Bronchial epithelial cell (primary cell): ENCODE results near the gene TMEM40. TPM values are rescaled to one million over a fixed set of nuclear protein-coding genes. Genes with fewer than 3 reads are reported as not detected.

Experiments
- DNase-seq: peaks from one replicate; pipeline ENCODE4 v3.0.0-alpha.2; 2010; ENCODE audit warnings: low read depth
- FAIRE-seq: peaks from 2 replicates; lab custom pipeline; 2011; peaks lifted over from hg19 to GRCh38; lab: Jason Lieb, UNC
- H3K27me3 ChIP-seq: 2 replicates; pipeline ENCODE4 v1.5.1; 2011; ENCODE audit warnings: low read length; ENCODE audit not compliant: control insufficient read depth, insufficient read depth
- H3K36me3 ChIP-seq: 2 replicates; pipeline ENCODE4 v1.5.1; 2011; ENCODE audit warnings: low read length; ENCODE audit not compliant: control insufficient read depth, insufficient read depth
- H3K4me3 ChIP-seq: 2 replicates; pipeline ENCODE4 v1.5.1; 2011; ENCODE audit warnings: mild to moderate bottlenecking, low read depth, low read length, control low read depth
- CTCF ChIP-seq: IDR thresholded peaks from 2 replicates; pipeline ENCODE4 v1.5.1; 2011; ENCODE audit warnings: mild to moderate bottlenecking, moderate library complexity, low read length, control low read depth, inconsistent platforms; ENCODE audit not compliant: insufficient read depth, severe bottlenecking
- total RNA-seq: library from RNA; depleted of rRNA; stranded (reverse); fragments of >200 nt; gene quantifications from 2 replicates; pipeline ENCODE4 v1.2.1, GENCODE V29; 2014

Gene TMEM40
- total RNA-seq, 1 donor from 2014 or later: 19.0 TPM

- FAIRE-seq: peak; percentile 13
- no peaks in the 10 kb centered on the region for H3K36me3 ChIP-seq
- peaks cover 2% of the 10 kb centered on the region for H3K27me3 ChIP-seq
- DNase-seq: no peak
- TF ChIP-seq CTCF: no peak
- H3K4me3 ChIP-seq: no peak overlapping the region
These were observed 40.7 kb upstream of the TMEM40 start for GRCh38 chr3:12799525-12800440.

- DNase-seq (no peak), FAIRE-seq (no peak)
- no peak for TF ChIP-seq CTCF
- Histone ChIP-seq H3K27me3 (peaks cover 2% of the 10 kb centered on the region), H3K36me3 (no peaks in the 10 kb centered on the region), H3K4me3 (no peak overlapping the region)
These were observed 39.6 kb upstream of the TMEM40 start for GRCh38 chr3:12798559-12799179.

- Histone ChIP-seq H3K36me3 (no peaks in the 10 kb centered on the region), H3K27me3 (peaks cover 2% of the 10 kb centered on the region), H3K4me3 (no peak overlapping the region)
- DNase-seq: no peak
- no peak for FAIRE-seq
- TF ChIP-seq CTCF: no peak
These were observed 39.0 kb upstream of the TMEM40 start for GRCh38 chr3:12797892-12798558.

- no peak for FAIRE-seq
- no peak for DNase-seq
- no peak for TF ChIP-seq CTCF
- H3K27me3 ChIP-seq: peaks cover 2% of the 10 kb centered on the region
- no peak overlapping the region for H3K4me3 ChIP-seq
- no peaks in the 10 kb centered on the region for H3K36me3 ChIP-seq
These were observed 38.2 kb upstream of the TMEM40 start for GRCh38 chr3:12797124-12797891.

GRCh38 chr3:12796171-12797123, 37.4 kb upstream of the TMEM40 start, which contains the start of gene CAND2:
TSS of gene CAND2 (plus strand) at chr3:12796680. CDS start at chr3:12796721, 41 bp downstream.
- Histone ChIP-seq H3K27me3 (peaks cover 2% of the 10 kb centered on the region), H3K4me3 (peak within 1 kb of the TSS; percentile 33), H3K36me3 (no peaks in the 10 kb centered on the region)
- FAIRE-seq (no peak), DNase-seq (no peak)
- no peak for TF ChIP-seq CTCF
